Ovary (tissue), 9 donors: ENCODE results near the gene CD207. TPM values are rescaled to one million over a fixed set of nuclear protein-coding genes. Genes with fewer than 3 reads are reported as not detected.

Experiments used
- DNase-seq, 5 donors: peaks; one replicate each; pipeline ENCODE4 v3.0.0-alpha.2; 2019 to 2020
- H3K27ac ChIP-seq, 2 donors: fragments of 200-600 bp; one replicate each; pipeline versions ENCODE4 v1.5.1 to v1.8.0; 2019 to 2022
- H3K27me3 ChIP-seq: fragments of 200-600 bp; one replicate; pipeline ENCODE4 v1.8.0; 2022
- H3K36me3 ChIP-seq: fragments of 200-600 bp; sonication (generic); one replicate; pipeline ENCODE4 v1.5.1; 2019
- H3K4me1 ChIP-seq: one replicate; pipeline ENCODE4 v1.8.1; 2013; ENCODE audit warnings: mild to moderate bottlenecking, moderate library complexity; ENCODE audit not compliant: insufficient read depth
- H3K4me3 ChIP-seq: fragments of 200-600 bp; sonication (generic); one replicate; pipeline ENCODE4 v1.5.1; 2017
- H3K9me3 ChIP-seq, 2 donors: fragments of 200-600 bp in 1 of 2; sonication (generic) in 1 of 2; one replicate each; pipeline versions ENCODE4 v1.5.1 to v1.8.1; 2013 to 2019; ENCODE audit warnings: mild to moderate bottlenecking in 1 of 2, moderate library complexity in 1 of 2
- CTCF ChIP-seq, 3 donors: fragments of 450-650 bp in 2 of 3; fragments of 200-600 bp in 1 of 3; IDR thresholded peaks; one replicate each; pipeline versions ENCODE4 v1.5.1 to v1.8.0; 2016 to 2022; ENCODE audit warnings: antibody characterized with exemption in 3 of 3, mild to moderate bottlenecking in 1 of 3
- EP300 ChIP-seq: sonication (generic); formaldehyde crosslinking; IDR thresholded peaks from one replicate; pipeline ENCODE4 v1.6.1; 2017; ENCODE audit warnings: antibody characterized with exemption
- POLR2A ChIP-seq: fragments of 450-650 bp; IDR thresholded peaks from one replicate; pipeline ENCODE4 v1.6.1; 2017; ENCODE audit warnings: antibody characterized with exemption, mild to moderate bottlenecking, moderate library complexity
- WGBS, 3 donors: extraction: QIAGEN DNeasy Blood & Tissue Kit in 1 of 3; methylation state at CpG; one replicate each; pipeline versions ENCODE4 v1.1.5 to v1.1.7; 2013 to 2017; 5-methylcytosine and 5-hydroxymethylcytosine counted together
- intact Hi-C, 4 donors: fragments of 100-400 bp; cut with DNase I; formaldehyde crosslinking; loops; one replicate each; pipeline versions ENCODE4 v1.11.0 to v1.15.1; 2022 to 2023
- polyA plus RNA-seq, 2 donors: library from polyadenylated mRNA; stranded (reverse); fragments of 200-250 nt in 1 of 2; fragments of 350-450 nt in 1 of 2; fragmentation: Illumina TruSeq in 1 of 2; extraction: RNeasy Lipid Tissue Mini Kit (QIAGEN cat#74804) in 1 of 2; gene quantifications; one replicate each; pipeline ENCODE4 v1.2.3, GENCODE V29; 2013 to 2014
- total RNA-seq, 7 donors: library from RNA; depleted of rRNA in 2 of 7; stranded (reverse); fragments of >200 nt in 2 of 7; fragmentation: NEBNext Ultra II Directional in 3 of 7; extraction: Animal tissue kit (Norgen Biotek cat#: 25700) in 3 of 7; gene quantifications; one replicate each; pipeline versions ENCODE4 v1.1.0 to v1.2.4, GENCODE V29; 2016 to 2023
- donor health status: DM: no; HTN: no; CAD: no; lungs with moderate emphysema.
- donor health status: DM: no; HTN: no; CAD: no.
- donor health status: Bipolar disorder and iron deficiency.
- donor health status: DM: yes; HTN: yes; CAD: no.
- donor health status: DM: no; HTN: no; CAD: no.
- donor health status: DM: yes; HTN: yes; CAD: no.

The CD207 gene
- total and polyA plus RNA-seq, 9 donors = 0.13 to 1.5 (median 0.40) TPM; not detected in 2

DNA sequence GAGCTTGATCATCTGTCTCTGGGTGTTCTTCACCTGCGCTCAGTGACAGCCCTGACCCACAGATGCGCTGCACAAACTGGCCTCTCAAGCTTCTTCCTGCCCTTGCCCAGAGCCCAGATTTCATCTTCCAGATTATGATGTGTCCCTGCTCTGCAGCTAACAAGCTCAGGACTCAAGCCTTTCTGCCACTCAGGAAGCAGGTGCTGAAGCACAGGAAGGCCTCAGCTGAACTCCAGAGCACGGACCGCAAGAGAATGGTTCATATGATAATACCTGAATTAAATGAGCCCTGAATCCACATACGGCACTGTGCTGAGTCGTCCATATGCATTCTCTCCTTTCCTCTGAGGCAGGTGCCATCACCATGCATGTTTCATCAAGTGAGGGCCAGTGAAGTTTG is 3.8 kb downstream of the CD207 start:
- H3K27me3 ChIP-seq = no peaks in the 10 kb centered on the region
- TF ChIP-seq CTCF (IDR thresholded peaks at IDR 0.05) = no peak
- no peak for TF ChIP-seq EP300
- no peak for TF ChIP-seq POLR2A
- DNase-seq = no peak
- H3K9me3 ChIP-seq = no peaks in the 10 kb centered on the region
- no peaks in the 10 kb centered on the region for H3K4me1 ChIP-seq
- H3K36me3 ChIP-seq = no peaks in the 10 kb centered on the region
- WGBS, 3 donors = 79 to 84% (median 81%) methylated on average over 6 of the region's 6 CpGs
- intact Hi-C loops = no loop called here
- H3K4me3 ChIP-seq = no peak overlapping the region
- no peak overlapping the region for H3K27ac ChIP-seq

DNA sequence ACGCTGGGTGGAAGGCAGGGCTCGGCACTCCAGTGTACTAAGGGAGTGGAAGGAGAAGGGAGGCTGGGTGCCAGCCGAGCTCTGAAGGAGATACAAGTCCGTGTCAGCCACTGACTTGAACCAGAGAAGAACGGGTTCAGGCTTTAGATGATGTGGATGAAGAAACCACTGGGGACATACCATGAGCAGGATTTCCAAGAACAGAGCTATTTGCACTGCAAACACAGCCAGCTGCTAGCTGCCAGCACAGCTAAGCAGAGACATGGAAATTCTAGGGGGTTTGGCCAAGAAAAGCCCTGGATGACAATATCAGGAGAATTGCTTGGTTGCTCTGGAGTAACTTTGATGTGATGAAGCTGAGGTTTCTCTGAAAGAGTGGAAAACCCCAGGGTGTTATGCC is 5.2 kb downstream of the CD207 start:
- Histone ChIP-seq H3K4me3 (no peak overlapping the region), H3K27me3 (no peaks in the 10 kb centered on the region), H3K36me3 (no peaks in the 10 kb centered on the region), H3K9me3 (no peaks in the 10 kb centered on the region), H3K4me1 (no peaks in the 10 kb centered on the region), H3K27ac (no peak overlapping the region)
- intact Hi-C loops = no loop called here
- TF ChIP-seq CTCF (IDR thresholded peaks at IDR 0.05) (no peak), EP300 (no peak), POLR2A (no peak)
- no peak for DNase-seq
- WGBS, 3 donors = 36 to 55% (median 55%) methylated on average over 5 of the region's 5 CpGs

DNA sequence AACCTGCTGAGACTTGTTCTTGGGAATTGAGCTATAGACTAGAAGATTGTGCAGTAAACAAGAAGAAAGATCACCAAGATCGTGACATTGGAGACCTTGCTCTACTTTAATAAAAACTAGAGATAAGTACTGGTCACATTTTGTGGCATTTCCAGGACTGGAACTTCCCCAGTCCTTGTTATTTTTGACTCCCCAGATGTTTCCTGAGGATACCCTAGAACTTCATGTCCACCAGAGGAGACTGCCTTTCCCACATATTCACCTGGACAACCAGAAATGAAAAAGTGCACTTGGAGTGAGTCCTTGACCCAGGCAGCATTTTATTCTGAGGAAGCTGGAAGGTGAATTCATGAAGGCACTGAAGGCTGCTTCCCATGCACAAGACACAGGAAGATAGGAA is 5.7 kb downstream of the CD207 start:
- 72 to 95% (median 86%) methylated on average over 1 of the region's 1 CpG for WGBS, 3 donors
- H3K4me1 ChIP-seq = no peaks in the 10 kb centered on the region
- no peak for DNase-seq
- H3K27ac ChIP-seq = no peak overlapping the region
- TF ChIP-seq EP300 (no peak), POLR2A (no peak), CTCF (IDR thresholded peaks at IDR 0.05) (no peak)
- intact Hi-C loops = no loop called here
- H3K9me3 ChIP-seq = no peaks in the 10 kb centered on the region
- no peak overlapping the region for H3K4me3 ChIP-seq
- H3K27me3 ChIP-seq = no peaks in the 10 kb centered on the region
- H3K36me3 ChIP-seq = no peaks in the 10 kb centered on the region

DNA sequence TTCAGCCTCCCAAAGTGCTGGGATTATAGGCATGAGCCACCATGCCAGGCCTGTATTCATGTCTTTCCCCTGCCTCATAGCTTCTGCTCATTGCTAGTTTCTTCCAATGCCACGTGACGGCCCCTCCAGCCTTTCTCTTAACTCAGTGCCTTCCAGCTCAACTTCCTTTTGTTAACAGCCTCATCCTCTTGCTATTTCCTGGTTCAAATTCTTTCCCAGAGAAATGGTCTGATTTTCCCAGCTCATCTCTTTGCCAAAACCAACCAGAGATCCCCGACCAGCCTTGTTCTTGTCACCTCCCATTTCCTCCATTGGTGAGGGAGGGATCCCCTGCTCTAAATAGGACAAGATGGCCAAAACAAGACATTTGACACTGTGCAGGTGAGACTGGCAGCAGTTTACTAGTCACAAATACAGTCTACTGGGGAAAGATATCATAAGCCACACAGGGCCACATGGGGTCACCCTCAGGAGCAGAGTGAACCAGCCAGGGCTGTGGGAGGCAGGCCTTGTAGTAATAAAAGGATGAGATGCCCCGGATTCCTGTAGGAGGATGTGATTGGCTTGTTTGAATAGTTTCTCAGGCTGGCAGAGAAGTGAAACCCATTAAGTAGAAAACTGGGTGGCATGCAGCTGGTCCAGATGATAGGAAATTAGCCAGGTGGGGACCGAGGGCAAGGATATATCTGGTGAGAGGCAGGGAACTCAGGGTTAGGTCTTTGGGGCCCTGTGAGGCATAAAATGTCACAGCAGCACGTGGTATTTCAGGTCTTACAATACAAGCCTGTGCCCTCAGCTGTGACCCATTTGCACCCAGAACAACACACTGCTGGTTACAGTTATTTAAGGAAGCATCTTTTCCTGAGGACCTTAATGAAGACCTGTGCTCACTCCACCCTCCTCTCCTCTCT is 6.4 kb downstream of the CD207 start:
- Histone ChIP-seq H3K27me3 (no peaks in the 10 kb centered on the region), H3K4me3 (no peak overlapping the region), H3K27ac (no peak overlapping the region), H3K4me1 (no peaks in the 10 kb centered on the region), H3K9me3 (no peaks in the 10 kb centered on the region), H3K36me3 (no peaks in the 10 kb centered on the region)
- WGBS, 3 donors = 46 to 55% (median 54%) methylated on average over 6 of the region's 6 CpGs
- no peak for DNase-seq
- intact Hi-C loops = no loop called here
- TF ChIP-seq EP300 = no peak
- no peak for TF ChIP-seq POLR2A
- no peak for TF ChIP-seq CTCF (IDR thresholded peaks at IDR 0.05)
